ENCODE measurements around the gene DOK7. TPM values are rescaled to one million over a fixed set of nuclear protein-coding genes. Genes with fewer than 3 reads are reported as not detected.

The DOK7 gene
- total and polyA plus RNA-seq, 2 donors (not counting 3 experiments of a cell fraction or from before 2014, with no cell fraction given) = not detected

DNA sequence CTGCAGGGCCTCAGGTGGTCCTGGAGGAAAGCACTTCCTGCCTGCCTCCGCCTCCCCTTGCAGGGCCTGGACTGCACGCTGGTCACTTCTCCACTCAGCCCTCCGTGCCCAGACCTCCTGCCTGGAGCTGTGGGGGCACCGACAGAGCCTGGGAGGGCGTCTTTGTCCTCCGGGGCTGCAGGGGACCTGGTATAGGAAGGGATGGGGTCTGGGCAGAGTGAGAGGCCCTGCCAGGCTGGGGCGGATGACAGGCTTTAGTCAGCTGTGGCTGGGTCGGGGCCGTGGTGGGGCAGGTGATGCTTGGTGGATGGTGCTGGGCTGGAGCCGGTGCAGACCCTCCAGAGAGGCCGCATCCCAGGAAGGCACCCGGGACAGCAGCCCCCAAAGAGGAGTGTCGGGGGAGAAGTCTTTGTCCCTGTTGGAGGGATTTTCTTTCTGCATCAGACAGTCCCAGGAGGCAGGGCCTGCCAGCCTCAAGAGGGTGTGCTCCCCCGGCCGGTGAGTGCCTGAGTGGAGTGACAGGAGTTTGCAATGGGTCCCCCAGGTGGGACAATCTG lies 1.3 kb downstream of the DOK7 start:
- H3K9me3 ChIP-seq (replicated peaks; ENCODE audit: control insufficient read depth, insufficient read depth, low read length) = no peaks in the 10 kb centered on the region
- POLR2A ChIA-PET = no interaction called here
- intact Hi-C loops (cut with micrococcal nuclease) = no loop called here
- H3K79me2 ChIP-seq (ENCODE audit: control insufficient read depth, insufficient read depth, low read length) = no peaks in the 10 kb centered on the region
- CTCF ChIA-PET = interaction anchor here (1.3 kb wide), 1 partner anchor 14 kb away, joined by 3 read pairs; no protein-coding TSS in a partner anchor
- no peak for DNase-seq (ENCODE audit: low read depth, low spot score)
- H3K4me2 ChIP-seq (ENCODE audit: insufficient read depth, low read length) = no peak overlapping the region
- dilution Hi-C loops (cut with MboI; ENCODE audit: extremely low pct_ligation_motif_present, low sequenced_read_pairs) = no loop called here
- H3K9ac ChIP-seq (replicated peaks; ENCODE audit: extremely low read depth, insufficient read depth, low read length) = no peak overlapping the region
- BruUV-seq (replicated peaks) = no TSS peak
- H2AFZ ChIP-seq (ENCODE audit: low read depth, low read length) = no peak overlapping the region
- H3K27me3 ChIP-seq (ENCODE audit: control insufficient read depth in 2 of 2, insufficient read depth in 2 of 2, low read length in 2 of 2) = peaks cover 7 to 9% of the 10 kb centered on the region in 2 experiments
- no peak for TF ChIP-seq POLR2AphosphoS5 (IDR thresholded peaks at IDR 0.05; ENCODE audit: insufficient read depth, low read depth, low read length)
- TF ChIP-seq MAX (IDR thresholded peaks at IDR 0.05; ENCODE audit: insufficient read depth, insufficient read length) = no peak
- TF ChIP-seq, protein P1, sequence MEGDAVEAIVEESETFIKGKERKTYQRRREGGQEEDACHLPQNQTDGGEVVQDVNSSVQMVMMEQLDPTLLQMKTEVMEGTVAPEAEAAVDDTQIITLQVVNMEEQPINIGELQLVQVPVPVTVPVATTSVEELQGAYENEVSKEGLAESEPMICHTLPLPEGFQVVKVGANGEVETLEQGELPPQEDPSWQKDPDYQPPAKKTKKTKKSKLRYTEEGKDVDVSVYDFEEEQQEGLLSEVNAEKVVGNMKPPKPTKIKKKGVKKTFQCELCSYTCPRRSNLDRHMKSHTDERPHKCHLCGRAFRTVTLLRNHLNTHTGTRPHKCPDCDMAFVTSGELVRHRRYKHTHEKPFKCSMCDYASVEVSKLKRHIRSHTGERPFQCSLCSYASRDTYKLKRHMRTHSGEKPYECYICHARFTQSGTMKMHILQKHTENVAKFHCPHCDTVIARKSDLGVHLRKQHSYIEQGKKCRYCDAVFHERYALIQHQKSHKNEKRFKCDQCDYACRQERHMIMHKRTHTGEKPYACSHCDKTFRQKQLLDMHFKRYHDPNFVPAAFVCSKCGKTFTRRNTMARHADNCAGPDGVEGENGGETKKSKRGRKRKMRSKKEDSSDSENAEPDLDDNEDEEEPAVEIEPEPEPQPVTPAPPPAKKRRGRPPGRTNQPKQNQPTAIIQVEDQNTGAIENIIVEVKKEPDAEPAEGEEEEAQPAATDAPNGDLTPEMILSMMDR (IDR thresholded peaks at IDR 0.05; ENCODE audit: extremely low read depth in 1 of 2, insufficient read depth in 1 of 2, low read depth in 1 of 2, low read length in 2 of 2) = no peak
- TF ChIP-seq EZH2 (IDR thresholded peaks at IDR 0.05; ENCODE audit: borderline replicate concordance, low read depth, low read length, severe bottlenecking) = no peak
- H4K20me1 ChIP-seq (replicated peaks; ENCODE audit: control insufficient read depth, extremely low read depth, insufficient read depth, low read length) = no peaks in the 10 kb centered on the region
- H3K36me3 ChIP-seq (ENCODE audit: control insufficient read depth in 2 of 2, extremely low read depth in 1 of 2, insufficient read depth in 2 of 2, low read length in 2 of 2) = no peaks in the 10 kb centered on the region
- no peak overlapping the region for H3K27ac ChIP-seq (ENCODE audit: insufficient read depth, low read depth, low read length)
- FAIRE-seq = no peak
- no peak overlapping the region for H3K4me3 ChIP-seq (replicated peaks in 1 of 3; ENCODE audit: insufficient read depth in 1 of 3, low read depth in 1 of 3, low read length in 3 of 3)
- no peaks in the 10 kb centered on the region for H3K4me1 ChIP-seq (ENCODE audit: control insufficient read depth, extremely low read depth, insufficient read depth, low read length)
- H3K9me1 ChIP-seq (replicated peaks; ENCODE audit: control insufficient read depth, extremely low read depth, insufficient read depth, low read length) = no peaks in the 10 kb centered on the region

Data from endothelial cell of umbilical vein (primary cell).